ENCODE results near the gene SNX5. TPM values are rescaled to one million over a fixed set of nuclear protein-coding genes. Genes with fewer than 3 reads are reported as not detected.
"Not testable (repeated sequence)": the region's sequence is repeated elsewhere in the genome, so short reads cannot be mapped to it uniquely, and the experiment has no call there.

The SNX5 gene
- polyA plus RNA-seq, 1 donor from 2014 or later: 59.8 TPM

- H2AFZ ChIP-seq (ENCODE audit: low read depth, low read length): no peak overlapping the region
- H3K9me3 ChIP-seq (ENCODE audit: low read length): no peaks in the 10 kb centered on the region
- H3K9ac ChIP-seq (ENCODE audit: low read length): no peak overlapping the region
- H3K27me3 ChIP-seq (ENCODE audit: insufficient read depth, low read depth, low read length): no peaks in the 10 kb centered on the region
- H3K4me3 ChIP-seq (ENCODE audit: low read length): no peak overlapping the region
- H3F3A ChIP-seq (ENCODE audit: insufficient read depth, low read length, poor library complexity, severe bottlenecking): no peaks in the 10 kb centered on the region
- H3K79me2 ChIP-seq (replicated peaks; ENCODE audit: insufficient read depth, low read length): peaks cover 95% of the 10 kb centered on the region
- no peaks in the 10 kb centered on the region for H3K36me3 ChIP-seq (ENCODE audit: insufficient read depth, low read length)
- H3K4me2 ChIP-seq (ENCODE audit: low read length): no peak overlapping the region
- no peaks in the 10 kb centered on the region for H4K20me1 ChIP-seq (ENCODE audit: insufficient read depth)
- no peak overlapping the region for H3K27ac ChIP-seq (ENCODE audit: low read length)
- TF ChIP-seq EP300 (conservative IDR thresholded peaks at IDR 0.05; ENCODE audit: poor library complexity, severe bottlenecking) (no peak), CTCF (IDR thresholded peaks at IDR 0.05; ENCODE audit: poor library complexity, severe bottlenecking) (no peak), EZH2 (IDR thresholded peaks at IDR 0.05; ENCODE audit: borderline replicate concordance, insufficient read depth, low read length, poor library complexity, severe bottlenecking) (no peak), REST (IDR thresholded peaks at IDR 0.05; ENCODE audit: borderline replicate concordance) (no peak), RAD21 (conservative IDR thresholded peaks at IDR 0.05) (no peak), MXI1 (conservative IDR thresholded peaks at IDR 0.05; ENCODE audit: poor library complexity, severe bottlenecking) (no peak), POLR2AphosphoS5 (IDR thresholded peaks at IDR 0.05) (no peak), SMC3 (conservative IDR thresholded peaks at IDR 0.05; ENCODE audit: poor library complexity) (no peak), TAF1 (IDR thresholded peaks at IDR 0.05; ENCODE audit: low read depth) (no peak)
- no peaks in the 10 kb centered on the region for H3K9me2 ChIP-seq (ENCODE audit: insufficient read depth, low read length)
Measured at GRCh38 chr20:17960927-17961586, 7.5 kb downstream of the SNX5 start.

GRCh38 chr20:17960400-17960885 lies 8.2 kb downstream of the SNX5 start:
- H3K4me3 ChIP-seq (ENCODE audit: low read length); H4K20me1 ChIP-seq (ENCODE audit: insufficient read depth); H3K9me2 ChIP-seq (ENCODE audit: insufficient read depth, low read length); H3K27me3 ChIP-seq (ENCODE audit: insufficient read depth, low read depth, low read length); H3K9ac ChIP-seq (ENCODE audit: low read length); H2AFZ ChIP-seq (ENCODE audit: low read depth, low read length); H3F3A ChIP-seq (ENCODE audit: insufficient read depth, low read length, poor library complexity, severe bottlenecking); H3K4me2 ChIP-seq (ENCODE audit: low read length); H3K9me3 ChIP-seq (ENCODE audit: low read length); H3K27ac ChIP-seq (ENCODE audit: low read length); H3K36me3 ChIP-seq (ENCODE audit: insufficient read depth, low read length): not testable (repeated sequence)
- H3K79me2 ChIP-seq (replicated peaks; ENCODE audit: insufficient read depth, low read length): peaks cover 95% of the 10 kb centered on the region

Measured in neural cell (in vitro differentiated cells).